ENCODE measurements around the gene UBA7. TPM values are rescaled to one million over a fixed set of nuclear protein-coding genes. Genes with fewer than 3 reads are reported as not detected.

The UBA7 gene
- total and polyA plus RNA-seq, 4 donors = 53.0 to 112 (median 75.9) TPM

- H3K9ac ChIP-seq (ENCODE audit: insufficient read depth in 1 of 2, low read length in 2 of 2) = no peak overlapping the region
- ATAC-seq (ENCODE audit: insufficient read depth, low FRiP score) = no peak
These were observed 44.4 kb downstream of the UBA7 start for GRCh38 chr3:49769286-49769915.

DNA sequence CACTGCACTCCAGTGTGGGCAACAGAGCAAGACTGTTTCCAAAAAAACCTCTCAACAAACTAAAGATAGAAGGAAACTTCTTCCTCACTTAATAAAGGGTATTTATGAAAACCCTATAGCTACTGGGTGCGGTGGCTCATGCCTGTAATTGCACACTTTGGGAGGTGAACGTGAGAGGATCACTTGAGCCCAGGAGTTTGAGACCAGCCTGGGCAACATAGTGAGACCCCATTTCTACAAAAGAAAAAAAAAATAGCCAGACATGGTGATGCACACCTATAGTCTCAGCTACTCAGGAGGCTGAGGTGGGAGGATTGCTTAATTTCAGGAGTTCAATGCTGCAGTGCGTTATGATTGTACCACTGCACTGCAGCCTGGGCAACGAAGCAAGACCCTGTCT is 49.8 kb downstream of the UBA7 start:
- Histone ChIP-seq H3K9me3 (ENCODE audit: control insufficient read depth in 4 of 4, insufficient read depth in 3 of 4, low read length in 3 of 4) (no peaks in the 10 kb centered on the region), H3K4me3 (no peak overlapping the region), H3K36me3 (ENCODE audit: control insufficient read depth in 4 of 4, insufficient read depth in 4 of 4, low read length in 4 of 4) (peaks cover 0 to 2% (median 0%) of the 10 kb centered on the region in 4 donors), H3K4me1 (ENCODE audit: control insufficient read depth in 5 of 5, insufficient read depth in 5 of 5, low read length in 5 of 5) (peaks cover 0 to 2% (median 0%) of the 10 kb centered on the region in 5 donors), H3K9ac (ENCODE audit: insufficient read depth in 1 of 2, low read length in 2 of 2) (no peak overlapping the region), H3K27me3 (ENCODE audit: control insufficient read depth in 3 of 3, insufficient read depth in 3 of 3, low read length in 2 of 3) (no peaks in the 10 kb centered on the region), H3K27ac (ENCODE audit: low read depth in 1 of 2, low read length in 1 of 2) (no peak overlapping the region)
- DNase-seq = no peak
- no peak for TF ChIP-seq CTCF (IDR thresholded peaks at IDR 0.05; ENCODE audit: control extremely low read depth, extremely low read depth)
- ATAC-seq (ENCODE audit: insufficient read depth, low FRiP score) = no peak
- WGBS, 2 donors = 96 to 98% methylated on average over 4 of the region's 4 CpGs

More at GRCh38 chr3:49769286-49769915, 44.4 kb downstream of the UBA7 start:
- no peaks in the 10 kb centered on the region for H3K9me3 ChIP-seq (ENCODE audit: control insufficient read depth in 4 of 4, insufficient read depth in 3 of 4, low read length in 3 of 4)
- H3K27ac ChIP-seq (ENCODE audit: low read depth in 1 of 2, low read length in 1 of 2) = no peak overlapping the region
- 80 to 83% methylated on average over 3 of the region's 3 CpGs for WGBS, 2 donors
- no peaks in the 10 kb centered on the region for H3K27me3 ChIP-seq (ENCODE audit: control insufficient read depth in 3 of 3, insufficient read depth in 3 of 3, low read length in 2 of 3)
- no peak for TF ChIP-seq CTCF (IDR thresholded peaks at IDR 0.05; ENCODE audit: control extremely low read depth, extremely low read depth)
- peaks cover 0 to 10% (median 4%) of the 10 kb centered on the region in 5 donors for H3K4me1 ChIP-seq (ENCODE audit: control insufficient read depth in 5 of 5, insufficient read depth in 5 of 5, low read length in 5 of 5)
- H3K36me3 ChIP-seq (ENCODE audit: control insufficient read depth in 4 of 4, insufficient read depth in 4 of 4, low read length in 4 of 4) = peaks cover 0 to 7% (median 3%) of the 10 kb centered on the region in 4 donors
- DNase-seq = peak in 2 of 3 donors; percentile 62 to 71
- H3K4me3 ChIP-seq = no peak overlapping the region

DNA sequence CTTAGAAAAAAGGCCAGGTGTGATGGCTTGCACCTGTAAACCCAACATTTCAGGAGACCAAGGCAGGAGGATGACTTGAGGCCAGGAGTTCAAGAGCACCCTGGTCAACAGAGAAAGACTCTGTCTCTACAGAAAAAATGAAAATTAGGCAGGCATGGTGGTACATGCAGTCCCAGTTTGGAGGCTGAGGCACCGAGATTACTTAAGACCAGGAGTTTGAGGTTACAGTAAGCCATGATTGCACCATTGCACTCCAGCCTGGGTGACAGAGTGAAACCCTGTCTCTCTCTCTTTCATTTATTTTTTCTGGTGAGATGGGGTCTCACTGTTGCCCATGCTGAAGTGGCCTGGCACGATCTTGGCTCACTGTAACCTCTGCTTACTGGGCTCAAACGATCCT is 52.1 kb downstream of the UBA7 start:
- peaks cover 0 to 2% (median 0%) of the 10 kb centered on the region in 5 donors for H3K4me1 ChIP-seq (ENCODE audit: control insufficient read depth in 5 of 5, insufficient read depth in 5 of 5, low read length in 5 of 5)
- DNase-seq (no peak), ATAC-seq (ENCODE audit: insufficient read depth, low FRiP score) (no peak)
- 62 to 79% methylated on average over 3 of the region's 3 CpGs for WGBS, 2 donors
- no peak overlapping the region for H3K27ac ChIP-seq (ENCODE audit: low read depth in 1 of 2, low read length in 1 of 2)
- H3K9me3 ChIP-seq (ENCODE audit: control insufficient read depth in 4 of 4, insufficient read depth in 3 of 4, low read length in 3 of 4) = no peaks in the 10 kb centered on the region
- TF ChIP-seq CTCF (IDR thresholded peaks at IDR 0.05; ENCODE audit: control extremely low read depth, extremely low read depth) = no peak
- no peak overlapping the region for H3K4me3 ChIP-seq
- no peaks in the 10 kb centered on the region for H3K27me3 ChIP-seq (ENCODE audit: control insufficient read depth in 3 of 3, insufficient read depth in 3 of 3, low read length in 2 of 3)
- H3K36me3 ChIP-seq (ENCODE audit: control insufficient read depth in 4 of 4, insufficient read depth in 4 of 4, low read length in 4 of 4) = peaks cover 0 to 2% (median 0%) of the 10 kb centered on the region in 4 donors
- H3K9ac ChIP-seq (ENCODE audit: insufficient read depth in 1 of 2, low read length in 2 of 2) = no peak overlapping the region

Data from lung (tissue), 12 donors.